ENCODE results near the gene POLL.

POLL gene

GRCh38 chr10:101560298-101561067 is 27.6 kb downstream of the POLL start:
- no peak for DNase-seq (ENCODE audit: low read depth)

GRCh38 chr10:101559596-101560297 is 28.3 kb downstream of the POLL start:
- no peak for DNase-seq (ENCODE audit: low read depth)

GRCh38 chr10:101558671-101559595 is 29.1 kb downstream of the POLL start:
- no peak for DNase-seq (ENCODE audit: low read depth)

GRCh38 chr10:101558204-101558603 is 29.9 kb downstream of the POLL start:
- no peak for DNase-seq (ENCODE audit: low read depth)

GRCh38 chr10:101557541-101557940 is 30.5 kb downstream of the POLL start:
- no peak for DNase-seq (ENCODE audit: low read depth)

- DNase-seq (ENCODE audit: low read depth) = no peak
Observed at GRCh38 chr10:101552442-101552841, 35.6 kb downstream of the POLL start.

GRCh38 chr10:101550965-101551364 is 37.1 kb downstream of the POLL start:
- no peak for DNase-seq (ENCODE audit: low read depth)

GRCh38 chr10:101545898-101546297 is 42.2 kb downstream of the POLL start:
- DNase-seq (ENCODE audit: low read depth) = no peak

- DNase-seq (ENCODE audit: low read depth) = no peak
Observed at GRCh38 chr10:101538446-101538845, 49.6 kb downstream of the POLL start.

GRCh38 chr10:101536800-101537199 is 51.3 kb downstream of the POLL start:
- DNase-seq (ENCODE audit: low read depth) = no peak

- DNase-seq (ENCODE audit: low read depth) = no peak
Observed at GRCh38 chr10:101535949-101536348, 52.1 kb downstream of the POLL start.

GRCh38 chr10:101529725-101530553 is 58.1 kb downstream of the POLL start:
- no peak for DNase-seq (ENCODE audit: low read depth)

GRCh38 chr10:101529207-101529606 is 58.9 kb downstream of the POLL start:
- no peak for DNase-seq (ENCODE audit: low read depth)

Data from activated T-cell treated with anti-CD3 and anti-CD28 coated beads for 48 hours (primary cell).